HL-60/S4 treated with phorbol 12-myristate 13-acetate at 8.2 ng/mL for 4 days and 3 days (cell line): Measurements from ENCODE around the gene BRICD5.

Experiments
- in situ Hi-C: fragments of 300-500 bp; cut with MboI; formaldehyde crosslinking; loops from 2 replicates; pipeline ENCODE4 v1.15.0; 2022; ENCODE audit warnings: low sequenced_read_pairs

The BRICD5 gene

GRCh38 chr16:2170587-2171435 is 39.9 kb downstream of the BRICD5 start:
- in situ Hi-C loops: no loop called here

- in situ Hi-C loops: no loop called here
Measured at GRCh38 chr16:2170080-2170479, 40.6 kb downstream of the BRICD5 start.

GRCh38 chr16:2167068-2167638 is 43.5 kb downstream of the BRICD5 start:
- in situ Hi-C loops: no loop called here

GRCh38 chr16:2166263-2167067 is 44.2 kb downstream of the BRICD5 start:
- in situ Hi-C loops: no loop called here

- in situ Hi-C loops: no loop called here
Measured at GRCh38 chr16:2165861-2166260, 44.8 kb downstream of the BRICD5 start.

- in situ Hi-C loops: no loop called here
Measured at GRCh38 chr16:2163211-2163881, 47.3 kb downstream of the BRICD5 start.

GRCh38 chr16:2162676-2163118 is 48.0 kb downstream of the BRICD5 start:
- in situ Hi-C loops: no loop called here

GRCh38 chr16:2161911-2162310 is 48.8 kb downstream of the BRICD5 start:
- in situ Hi-C loops: no loop called here

GRCh38 chr16:2160915-2161551 is 49.6 kb downstream of the BRICD5 start:
- in situ Hi-C loops: no loop called here
